ENCODE results near the gene SCG2.

GRCh38 chr2:223554923-223555322 lies 47.2 kb downstream of the SCG2 start:
- no peak for TF ChIP-seq FOXA1 (IDR thresholded peaks at IDR 0.05)
- TF ChIP-seq, protein P1, sequence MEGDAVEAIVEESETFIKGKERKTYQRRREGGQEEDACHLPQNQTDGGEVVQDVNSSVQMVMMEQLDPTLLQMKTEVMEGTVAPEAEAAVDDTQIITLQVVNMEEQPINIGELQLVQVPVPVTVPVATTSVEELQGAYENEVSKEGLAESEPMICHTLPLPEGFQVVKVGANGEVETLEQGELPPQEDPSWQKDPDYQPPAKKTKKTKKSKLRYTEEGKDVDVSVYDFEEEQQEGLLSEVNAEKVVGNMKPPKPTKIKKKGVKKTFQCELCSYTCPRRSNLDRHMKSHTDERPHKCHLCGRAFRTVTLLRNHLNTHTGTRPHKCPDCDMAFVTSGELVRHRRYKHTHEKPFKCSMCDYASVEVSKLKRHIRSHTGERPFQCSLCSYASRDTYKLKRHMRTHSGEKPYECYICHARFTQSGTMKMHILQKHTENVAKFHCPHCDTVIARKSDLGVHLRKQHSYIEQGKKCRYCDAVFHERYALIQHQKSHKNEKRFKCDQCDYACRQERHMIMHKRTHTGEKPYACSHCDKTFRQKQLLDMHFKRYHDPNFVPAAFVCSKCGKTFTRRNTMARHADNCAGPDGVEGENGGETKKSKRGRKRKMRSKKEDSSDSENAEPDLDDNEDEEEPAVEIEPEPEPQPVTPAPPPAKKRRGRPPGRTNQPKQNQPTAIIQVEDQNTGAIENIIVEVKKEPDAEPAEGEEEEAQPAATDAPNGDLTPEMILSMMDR (IDR thresholded peaks at IDR 0.05; ENCODE audit: low read depth, low read length, missing input control): no peak
- TF ChIP-seq RAD21 (IDR thresholded peaks at IDR 0.05): no peak
- TF ChIP-seq YY1 (IDR thresholded peaks at IDR 0.05): no peak
- TF ChIP-seq SP1 (IDR thresholded peaks at IDR 0.05): no peak
- TF ChIP-seq, protein P2, sequence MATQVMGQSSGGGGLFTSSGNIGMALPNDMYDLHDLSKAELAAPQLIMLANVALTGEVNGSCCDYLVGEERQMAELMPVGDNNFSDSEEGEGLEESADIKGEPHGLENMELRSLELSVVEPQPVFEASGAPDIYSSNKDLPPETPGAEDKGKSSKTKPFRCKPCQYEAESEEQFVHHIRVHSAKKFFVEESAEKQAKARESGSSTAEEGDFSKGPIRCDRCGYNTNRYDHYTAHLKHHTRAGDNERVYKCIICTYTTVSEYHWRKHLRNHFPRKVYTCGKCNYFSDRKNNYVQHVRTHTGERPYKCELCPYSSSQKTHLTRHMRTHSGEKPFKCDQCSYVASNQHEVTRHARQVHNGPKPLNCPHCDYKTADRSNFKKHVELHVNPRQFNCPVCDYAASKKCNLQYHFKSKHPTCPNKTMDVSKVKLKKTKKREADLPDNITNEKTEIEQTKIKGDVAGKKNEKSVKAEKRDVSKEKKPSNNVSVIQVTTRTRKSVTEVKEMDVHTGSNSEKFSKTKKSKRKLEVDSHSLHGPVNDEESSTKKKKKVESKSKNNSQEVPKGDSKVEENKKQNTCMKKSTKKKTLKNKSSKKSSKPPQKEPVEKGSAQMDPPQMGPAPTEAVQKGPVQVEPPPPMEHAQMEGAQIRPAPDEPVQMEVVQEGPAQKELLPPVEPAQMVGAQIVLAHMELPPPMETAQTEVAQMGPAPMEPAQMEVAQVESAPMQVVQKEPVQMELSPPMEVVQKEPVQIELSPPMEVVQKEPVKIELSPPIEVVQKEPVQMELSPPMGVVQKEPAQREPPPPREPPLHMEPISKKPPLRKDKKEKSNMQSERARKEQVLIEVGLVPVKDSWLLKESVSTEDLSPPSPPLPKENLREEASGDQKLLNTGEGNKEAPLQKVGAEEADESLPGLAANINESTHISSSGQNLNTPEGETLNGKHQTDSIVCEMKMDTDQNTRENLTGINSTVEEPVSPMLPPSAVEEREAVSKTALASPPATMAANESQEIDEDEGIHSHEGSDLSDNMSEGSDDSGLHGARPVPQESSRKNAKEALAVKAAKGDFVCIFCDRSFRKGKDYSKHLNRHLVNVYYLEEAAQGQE (IDR thresholded peaks at IDR 0.05): no peak
- TF ChIP-seq MAX (IDR thresholded peaks at IDR 0.05): no peak
- TF ChIP-seq RXRA (IDR thresholded peaks at IDR 0.05): no peak
- TF ChIP-seq EGR1 (IDR thresholded peaks at IDR 0.05; ENCODE audit: low read depth in 2 of 2): no peak
- no peak for TF ChIP-seq TAF1 (conservative IDR thresholded peaks at IDR 0.05)
- no peak for TF ChIP-seq JUND (IDR thresholded peaks at IDR 0.05)
- no peak for TF ChIP-seq ATF3 (IDR thresholded peaks at IDR 0.05)
- TF ChIP-seq, protein P3, sequence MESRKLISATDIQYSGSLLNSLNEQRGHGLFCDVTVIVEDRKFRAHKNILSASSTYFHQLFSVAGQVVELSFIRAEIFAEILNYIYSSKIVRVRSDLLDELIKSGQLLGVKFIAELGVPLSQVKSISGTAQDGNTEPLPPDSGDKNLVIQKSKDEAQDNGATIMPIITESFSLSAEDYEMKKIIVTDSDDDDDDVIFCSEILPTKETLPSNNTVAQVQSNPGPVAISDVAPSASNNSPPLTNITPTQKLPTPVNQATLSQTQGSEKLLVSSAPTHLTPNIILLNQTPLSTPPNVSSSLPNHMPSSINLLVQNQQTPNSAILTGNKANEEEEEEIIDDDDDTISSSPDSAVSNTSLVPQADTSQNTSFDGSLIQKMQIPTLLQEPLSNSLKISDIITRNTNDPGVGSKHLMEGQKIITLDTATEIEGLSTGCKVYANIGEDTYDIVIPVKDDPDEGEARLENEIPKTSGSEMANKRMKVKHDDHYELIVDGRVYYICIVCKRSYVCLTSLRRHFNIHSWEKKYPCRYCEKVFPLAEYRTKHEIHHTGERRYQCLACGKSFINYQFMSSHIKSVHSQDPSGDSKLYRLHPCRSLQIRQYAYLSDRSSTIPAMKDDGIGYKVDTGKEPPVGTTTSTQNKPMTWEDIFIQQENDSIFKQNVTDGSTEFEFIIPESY (IDR thresholded peaks at IDR 0.05): no peak

Measured in liver (tissue), 3 donors.